K562 (cell line): ENCODE data around the gene FAM110D. TPM values are rescaled to one million over a fixed set of nuclear protein-coding genes. Genes with fewer than 3 reads are reported as not detected.

ENCODE experiments used
- ARID1B ChIP-seq: fragments of 450-650 bp; IDR thresholded peaks from 2 replicates; pipeline ENCODE4 v1.6.1; 2016; ENCODE audit warnings: antibody characterized with exemption, mild to moderate bottlenecking, inconsistent platforms
- BACH1 ChIP-seq: fragments of 200-800 bp; sonication (Bioruptor generic); IDR thresholded peaks from 2 replicates; pipeline ENCODE4 v1.6.1; 2016; ENCODE audit warnings: missing genetic modification characterization, missing compliant biosample characterization
- CSDE1 ChIP-seq, 2 experiments: fragments of 450-650 bp; IDR thresholded peaks; 2 replicates each; pipeline ENCODE4 v1.6.1; 2016; ENCODE audit warnings: mild to moderate bottlenecking in 1 of 2
- FOXJ2 ChIP-seq: fragments of 200-800 bp; sonication (Bioruptor generic); IDR thresholded peaks from 2 replicates; pipeline ENCODE4 v1.6.1; 2016; ENCODE audit warnings: missing genetic modification characterization, missing compliant biosample characterization
- HDAC1 ChIP-seq, 2 experiments: fragments of 450-650 bp; IDR thresholded peaks; 2 replicates each; pipeline ENCODE4 v1.6.1; 2016 to 2017; ENCODE audit warnings: inconsistent platforms in 1 of 2, mild to moderate bottlenecking in 1 of 2, moderate library complexity in 1 of 2
- KLF10 ChIP-seq: fragments of 250-450 bp; sonication (Bioruptor Pico); IDR thresholded peaks from 2 replicates; pipeline ENCODE4 v1.6.1; 2021; ENCODE audit warnings: matching md5 sums
- NFIC ChIP-seq: fragments of 450-650 bp; IDR thresholded peaks from 2 replicates; pipeline ENCODE4 v1.6.1; 2017; ENCODE audit warnings: mild to moderate bottlenecking, inconsistent platforms
- PREB ChIP-seq: sonication (generic); formaldehyde crosslinking; IDR thresholded peaks from 2 replicates; pipeline ENCODE4 v1.8.1; 2023; ENCODE audit warnings: mild to moderate bottlenecking, missing genetic modification reagents
- RFX7 ChIP-seq: fragments of 250-450 bp; sonication (Bioruptor Pico); IDR thresholded peaks from 2 replicates; pipeline ENCODE4 v1.5.1; 2021; ENCODE audit warnings: mild to moderate bottlenecking
- SMARCA5 ChIP-seq: fragments of 450-650 bp; IDR thresholded peaks from 2 replicates; pipeline ENCODE4 v1.6.1; 2016
- SP2 ChIP-seq: IDR thresholded peaks from 2 replicates; pipeline ENCODE4 v1.6.1; 2011; ENCODE audit warnings: mild to moderate bottlenecking, low read depth, low read length, moderate library complexity; ENCODE audit not compliant: poor library complexity, severe bottlenecking; ENCODE audit errors: extremely low read depth
- ZNF232 ChIP-seq: sonication (generic); formaldehyde crosslinking; IDR thresholded peaks from 2 replicates; pipeline ENCODE4 v1.8.0; 2022; ENCODE audit warnings: mild to moderate bottlenecking, missing genetic modification reagents
- ZNF263 ChIP-seq: sonication (generic); formaldehyde crosslinking; IDR thresholded peaks from 2 replicates; pipeline ENCODE4 v1.8.0; 2022; ENCODE audit warnings: mild to moderate bottlenecking, missing genetic modification reagents, borderline replicate concordance
- polyA plus RNA-seq, 8 experiments: library from polyadenylated mRNA; depleted of rRNA in 4 of 8; stranded (reverse) in 5 of 8; unstranded in 3 of 8; fragments of >200 nt; fragmentation: Nextera tagmentation in 2 of 8; fragmentation: Illumina TruSeq in 1 of 8; extraction: Ambion mirVana in 2 of 8; extraction: Trizol in 1 of 8; gene quantifications; 2 replicates each; pipeline versions ENCODE4 v1.2.1 to v1.2.3, GENCODE V29; 2011 to 2014; ENCODE audit warnings: inconsistent platforms in 1 of 8, missing spikeins in 1 of 8
- total RNA-seq, 7 experiments: library from RNA; depleted of rRNA in 6 of 7; stranded (reverse); fragments of >200 nt in 6 of 7; fragmentation: Illumina TruSeq in 2 of 7; extraction: Trizol in 2 of 7; gene quantifications; 2 replicates each; pipeline versions ENCODE4 v1.2.1 to v1.2.3, GENCODE V29; 2011 to 2021; ENCODE audit warnings: low replicate concordance in 1 of 7
- TF ChIP-seq, protein P1 (sequence below): sonication (generic); formaldehyde crosslinking; IDR thresholded peaks from 2 replicates; pipeline ENCODE4 v1.8.1; 2023; ENCODE audit warnings: mild to moderate bottlenecking, missing genetic modification reagents
- TF ChIP-seq, protein P2 (sequence below): fragments of 250-450 bp; sonication (Bioruptor Pico); IDR thresholded peaks from 2 replicates; pipeline ENCODE4 v1.8.0; 2021; ENCODE audit warnings: mild to moderate bottlenecking, moderate library complexity
- TF ChIP-seq, protein P3 (sequence below): sonication (generic); formaldehyde crosslinking; IDR thresholded peaks from 2 replicates; pipeline ENCODE4 v1.9.0; 2022; ENCODE audit warnings: mild to moderate bottlenecking, missing genetic modification reagents
- TF ChIP-seq, protein P4 (sequence below): sonication (generic); formaldehyde crosslinking; IDR thresholded peaks from 2 replicates; pipeline ENCODE4 v1.8.1; 2023; ENCODE audit warnings: mild to moderate bottlenecking, missing genetic modification reagents
- TF ChIP-seq, protein P5 (sequence below): fragments of 450-650 bp; IDR thresholded peaks from 2 replicates; pipeline ENCODE4 v1.6.1; 2016; ENCODE audit warnings: borderline replicate concordance

Gene FAM110D
- total and polyA plus RNA-seq, 9 of the 15 experiments (the other 6 are each of a cell fraction or from before 2014, with no cell fraction given): 0.04 to 1.1 (median 0.33) TPM

DNA sequence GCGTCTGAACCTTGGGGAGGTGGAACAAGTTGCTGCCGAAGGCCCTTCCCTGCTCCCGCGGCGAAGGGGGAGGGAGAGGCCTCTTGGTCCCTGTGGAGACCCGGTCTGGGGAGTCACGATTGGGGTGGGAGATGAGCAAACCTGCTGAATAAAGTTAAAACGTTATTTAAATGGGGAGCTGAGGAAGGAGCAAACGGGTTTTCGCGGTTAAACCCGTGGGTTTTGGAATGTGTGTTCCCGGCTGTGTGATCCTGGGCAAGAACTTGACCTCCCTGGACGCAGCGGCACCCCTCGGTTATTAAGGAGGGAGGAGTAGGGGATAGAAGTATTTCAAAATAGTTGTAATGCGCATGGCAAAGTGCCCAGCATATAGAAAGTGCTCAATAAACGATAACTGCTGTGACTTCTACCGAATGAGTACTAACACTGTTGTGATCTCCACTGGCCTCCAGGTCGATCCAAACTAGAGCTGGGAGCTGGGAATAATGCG, 3.4 kb downstream of the FAM110D start (continued):
- TF ChIP-seq, protein P1, sequence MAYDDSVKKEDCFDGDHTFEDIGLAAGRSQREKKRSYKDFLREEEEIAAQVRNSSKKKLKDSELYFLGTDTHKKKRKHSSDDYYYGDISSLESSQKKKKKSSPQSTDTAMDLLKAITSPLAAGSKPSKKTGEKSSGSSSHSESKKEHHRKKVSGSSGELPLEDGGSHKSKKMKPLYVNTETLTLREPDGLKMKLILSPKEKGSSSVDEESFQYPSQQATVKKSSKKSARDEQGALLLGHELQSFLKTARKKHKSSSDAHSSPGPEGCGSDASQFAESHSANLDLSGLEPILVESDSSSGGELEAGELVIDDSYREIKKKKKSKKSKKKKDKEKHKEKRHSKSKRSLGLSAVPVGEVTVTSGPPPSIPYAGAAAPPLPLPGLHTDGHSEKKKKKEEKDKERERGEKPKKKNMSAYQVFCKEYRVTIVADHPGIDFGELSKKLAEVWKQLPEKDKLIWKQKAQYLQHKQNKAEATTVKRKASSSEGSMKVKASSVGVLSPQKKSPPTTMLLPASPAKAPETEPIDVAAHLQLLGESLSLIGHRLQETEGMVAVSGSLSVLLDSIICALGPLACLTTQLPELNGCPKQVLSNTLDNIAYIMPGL (CRISPR knock-in tag): peak; percentile 8; the same call in 1 of the 2 replicates
- TF ChIP-seq ZNF232 (CRISPR knock-in tag) (no peak), ZNF263 (CRISPR knock-in tag) (no peak), RFX7 (no peak; the same call in 1 of the 2 replicates), HDAC1 (IDR thresholded peaks at IDR 0.05) (no peak; a peak in 1 of 4 replicates), FOXJ2 (tag) (no peak), ARID1B (no peak), KLF10 (no peak), SP2 (no peak), BACH1 (tag) (no peak), SMARCA5 (0 out of 2 replicates have a peak, but pooled peaks have one; percentile 25), CSDE1 (IDR thresholded peaks at IDR 0.05) (no peak), PREB (CRISPR knock-in tag) (no peak), NFIC (peak; percentile 70)
- TF ChIP-seq, protein P2, sequence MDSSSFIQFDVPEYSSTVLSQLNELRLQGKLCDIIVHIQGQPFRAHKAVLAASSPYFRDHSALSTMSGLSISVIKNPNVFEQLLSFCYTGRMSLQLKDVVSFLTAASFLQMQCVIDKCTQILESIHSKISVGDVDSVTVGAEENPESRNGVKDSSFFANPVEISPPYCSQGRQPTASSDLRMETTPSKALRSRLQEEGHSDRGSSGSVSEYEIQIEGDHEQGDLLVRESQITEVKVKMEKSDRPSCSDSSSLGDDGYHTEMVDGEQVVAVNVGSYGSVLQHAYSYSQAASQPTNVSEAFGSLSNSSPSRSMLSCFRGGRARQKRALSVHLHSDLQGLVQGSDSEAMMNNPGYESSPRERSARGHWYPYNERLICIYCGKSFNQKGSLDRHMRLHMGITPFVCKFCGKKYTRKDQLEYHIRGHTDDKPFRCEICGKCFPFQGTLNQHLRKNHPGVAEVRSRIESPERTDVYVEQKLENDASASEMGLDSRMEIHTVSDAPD (CRISPR knock-in tag): no peak
- TF ChIP-seq, protein P3, sequence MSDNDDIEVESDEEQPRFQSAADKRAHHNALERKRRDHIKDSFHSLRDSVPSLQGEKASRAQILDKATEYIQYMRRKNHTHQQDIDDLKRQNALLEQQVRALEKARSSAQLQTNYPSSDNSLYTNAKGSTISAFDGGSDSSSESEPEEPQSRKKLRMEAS (CRISPR knock-in tag): no peak
- TF ChIP-seq, protein P4, sequence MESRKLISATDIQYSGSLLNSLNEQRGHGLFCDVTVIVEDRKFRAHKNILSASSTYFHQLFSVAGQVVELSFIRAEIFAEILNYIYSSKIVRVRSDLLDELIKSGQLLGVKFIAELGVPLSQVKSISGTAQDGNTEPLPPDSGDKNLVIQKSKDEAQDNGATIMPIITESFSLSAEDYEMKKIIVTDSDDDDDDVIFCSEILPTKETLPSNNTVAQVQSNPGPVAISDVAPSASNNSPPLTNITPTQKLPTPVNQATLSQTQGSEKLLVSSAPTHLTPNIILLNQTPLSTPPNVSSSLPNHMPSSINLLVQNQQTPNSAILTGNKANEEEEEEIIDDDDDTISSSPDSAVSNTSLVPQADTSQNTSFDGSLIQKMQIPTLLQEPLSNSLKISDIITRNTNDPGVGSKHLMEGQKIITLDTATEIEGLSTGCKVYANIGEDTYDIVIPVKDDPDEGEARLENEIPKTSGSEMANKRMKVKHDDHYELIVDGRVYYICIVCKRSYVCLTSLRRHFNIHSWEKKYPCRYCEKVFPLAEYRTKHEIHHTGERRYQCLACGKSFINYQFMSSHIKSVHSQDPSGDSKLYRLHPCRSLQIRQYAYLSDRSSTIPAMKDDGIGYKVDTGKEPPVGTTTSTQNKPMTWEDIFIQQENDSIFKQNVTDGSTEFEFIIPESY (CRISPR knock-in tag): peak; percentile 89
- TF ChIP-seq, protein P5, sequence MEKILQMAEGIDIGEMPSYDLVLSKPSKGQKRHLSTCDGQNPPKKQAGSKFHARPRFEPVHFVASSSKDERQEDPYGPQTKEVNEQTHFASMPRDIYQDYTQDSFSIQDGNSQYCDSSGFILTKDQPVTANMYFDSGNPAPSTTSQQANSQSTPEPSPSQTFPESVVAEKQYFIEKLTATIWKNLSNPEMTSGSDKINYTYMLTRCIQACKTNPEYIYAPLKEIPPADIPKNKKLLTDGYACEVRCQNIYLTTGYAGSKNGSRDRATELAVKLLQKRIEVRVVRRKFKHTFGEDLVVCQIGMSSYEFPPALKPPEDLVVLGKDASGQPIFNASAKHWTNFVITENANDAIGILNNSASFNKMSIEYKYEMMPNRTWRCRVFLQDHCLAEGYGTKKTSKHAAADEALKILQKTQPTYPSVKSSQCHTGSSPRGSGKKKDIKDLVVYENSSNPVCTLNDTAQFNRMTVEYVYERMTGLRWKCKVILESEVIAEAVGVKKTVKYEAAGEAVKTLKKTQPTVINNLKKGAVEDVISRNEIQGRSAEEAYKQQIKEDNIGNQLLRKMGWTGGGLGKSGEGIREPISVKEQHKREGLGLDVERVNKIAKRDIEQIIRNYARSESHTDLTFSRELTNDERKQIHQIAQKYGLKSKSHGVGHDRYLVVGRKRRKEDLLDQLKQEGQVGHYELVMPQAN: peak; percentile 46; the same call in 1 of the 2 replicates
